Natural killer cell (primary cell): ENCODE results near the gene CCDC28A. TPM values are rescaled to one million over a fixed set of nuclear protein-coding genes. Genes with fewer than 3 reads are reported as not detected.

Experiments used
- ATAC-seq, 3 donors: fragments of 150-1000 bp in 2 of 3; fragments of 200-7000 bp in 1 of 3; cut with Tn5 transposase; 1 replicate in 1 of 3; 2 replicates in 2 of 3; pipeline ENCODE4 v1.10.0; 2021; ENCODE audit warnings: mild to moderate bottlenecking in 2 of 3, moderate library complexity in 2 of 3
- DNase-seq, 2 donors: peaks; one replicate each; pipeline versions ENCODE4 v3.0.0 to v3.0.0-alpha.2; 2013 to 2021; ENCODE audit warnings: mixed read lengths in 1 of 2
- H3K27ac ChIP-seq: one replicate; pipeline ENCODE4 v1.5.1; 2013; ENCODE audit warnings: mild to moderate bottlenecking, low read length
- H3K27me3 ChIP-seq: one replicate; pipeline ENCODE4 v1.6.1; 2013; ENCODE audit warnings: low read length; ENCODE audit not compliant: control insufficient read depth, insufficient read depth
- H3K36me3 ChIP-seq: one replicate; pipeline ENCODE4 v1.6.1; 2013; ENCODE audit warnings: low read length; ENCODE audit not compliant: control insufficient read depth, insufficient read depth
- H3K4me1 ChIP-seq: one replicate; pipeline ENCODE4 v1.6.1; 2013; ENCODE audit warnings: low read length; ENCODE audit not compliant: control insufficient read depth, insufficient read depth
- H3K4me3 ChIP-seq: one replicate; pipeline ENCODE4 v1.5.1; 2013; ENCODE audit warnings: low read length
- H3K9me3 ChIP-seq: one replicate; pipeline ENCODE4 v1.6.1; 2013; ENCODE audit warnings: low read length; ENCODE audit not compliant: control insufficient read depth, insufficient read depth
- H3K27ac Mint-ChIP-seq, 2 donors: one replicate each; pipeline ENCODE4 v1.8.0; 2022; ENCODE audit warnings: mild to moderate bottlenecking in 2 of 2, mixed read lengths in 2 of 2, moderate library complexity in 1 of 2
- H3K27me3 Mint-ChIP-seq, 2 donors: one replicate each; pipeline ENCODE4 v1.8.0; 2022; ENCODE audit warnings: low read depth in 2 of 2, mixed read lengths in 2 of 2
- H3K36me3 Mint-ChIP-seq: one replicate; pipeline ENCODE4 v1.8.0; 2022; ENCODE audit warnings: mixed read lengths
- H3K4me1 Mint-ChIP-seq, 2 donors: one replicate each; pipeline ENCODE4 v1.8.0; 2022; ENCODE audit warnings: mixed read lengths in 2 of 2
- H3K4me3 Mint-ChIP-seq: one replicate; pipeline ENCODE4 v1.8.0; 2022; ENCODE audit warnings: mild to moderate bottlenecking, moderate library complexity, mixed read lengths
- H3K9me3 Mint-ChIP-seq, 2 donors: one replicate each; pipeline ENCODE4 v1.8.0; 2022; ENCODE audit warnings: mixed read lengths in 2 of 2
- WGBS: methylation state at CpG from one replicate; pipeline ENCODE4 v1.1.7; 2013; ENCODE audit warnings: missing lambda C conversion rate; ENCODE audit not compliant: insufficient coverage; 5-methylcytosine and 5-hydroxymethylcytosine counted together
- intact Hi-C: fragments of 100-400 bp; cut with micrococcal nuclease; formaldehyde crosslinking; loops from one replicate; pipeline ENCODE4 v1.14.2; 2022
- total RNA-seq, 4 donors: library from RNA; stranded (reverse); fragments of 120-200 nt in 1 of 4; gene quantifications; one replicate each; pipeline versions ENCODE4 v1.2.3 to v1.2.4, GENCODE V29; 2013 to 2022
- TF ChIP-seq, protein P1 (sequence below): fragments of 200-600 bp; IDR thresholded peaks from one replicate; pipeline ENCODE4 v1.8.0; 2022; ENCODE audit warnings: antibody characterized with exemption

The CCDC28A gene
- total RNA-seq, 3 donors from 2014 or later (not counting 1 experiment from before 2014, with no cell fraction given): 22.2 to 25.4 (median 24.3) TPM

DNA sequence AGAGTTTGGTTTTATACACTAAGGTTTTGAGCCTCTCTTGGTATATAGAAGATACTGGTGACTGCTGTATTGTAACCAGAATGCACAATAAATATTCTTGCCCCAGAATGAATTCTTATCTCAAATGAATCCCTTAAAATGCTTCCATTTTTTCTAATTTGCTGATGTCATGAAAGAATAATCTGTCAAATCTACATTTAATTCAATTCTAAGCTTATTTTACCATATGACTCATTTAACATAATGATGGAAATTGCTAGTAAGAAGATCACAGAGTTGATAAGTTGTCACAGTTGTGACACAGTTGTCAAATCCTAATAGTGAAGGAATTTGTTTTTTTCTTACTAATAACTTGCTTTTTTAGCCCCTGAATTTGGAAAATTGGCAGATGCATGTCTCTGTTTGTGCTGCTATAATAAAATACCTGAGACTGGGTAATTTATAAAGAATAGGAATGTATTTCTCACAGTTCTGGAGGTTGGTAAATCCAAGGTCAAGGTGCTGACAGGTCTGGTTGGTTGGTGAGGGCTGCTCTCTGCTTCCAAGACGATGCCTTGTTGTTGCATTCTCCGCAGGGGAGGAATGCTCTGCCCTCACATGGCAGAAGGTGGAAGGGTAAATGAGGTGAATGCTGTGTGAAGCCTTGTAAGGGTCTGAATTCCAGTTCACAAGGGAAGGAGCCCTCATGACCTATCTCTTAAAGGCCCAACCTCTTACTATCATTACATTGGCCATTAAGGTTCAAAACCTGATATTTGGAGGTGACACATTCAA lies 27.0 kb downstream of the CCDC28A start:
- Histone ChIP-seq H3K36me3 (no peaks in the 10 kb centered on the region), H3K4me3 (no peak overlapping the region), H3K27ac (no peak overlapping the region), H3K4me1 (peaks cover 3% of the 10 kb centered on the region), H3K27me3 (peaks cover 1% of the 10 kb centered on the region), H3K9me3 (no peaks in the 10 kb centered on the region)
- no peaks in the 10 kb centered on the region for H3K4me1 Mint-ChIP-seq
- H3K9me3 Mint-ChIP-seq: no peaks in the 10 kb centered on the region
- no peak for ATAC-seq
- DNase-seq: no peak
- peaks cover 5 to 36% of the 10 kb centered on the region in 2 donors for H3K27me3 Mint-ChIP-seq
- H3K36me3 Mint-ChIP-seq: no peaks in the 10 kb centered on the region
- no peak overlapping the region for H3K4me3 Mint-ChIP-seq
- H3K27ac Mint-ChIP-seq: no peak overlapping the region
- TF ChIP-seq, protein P1, sequence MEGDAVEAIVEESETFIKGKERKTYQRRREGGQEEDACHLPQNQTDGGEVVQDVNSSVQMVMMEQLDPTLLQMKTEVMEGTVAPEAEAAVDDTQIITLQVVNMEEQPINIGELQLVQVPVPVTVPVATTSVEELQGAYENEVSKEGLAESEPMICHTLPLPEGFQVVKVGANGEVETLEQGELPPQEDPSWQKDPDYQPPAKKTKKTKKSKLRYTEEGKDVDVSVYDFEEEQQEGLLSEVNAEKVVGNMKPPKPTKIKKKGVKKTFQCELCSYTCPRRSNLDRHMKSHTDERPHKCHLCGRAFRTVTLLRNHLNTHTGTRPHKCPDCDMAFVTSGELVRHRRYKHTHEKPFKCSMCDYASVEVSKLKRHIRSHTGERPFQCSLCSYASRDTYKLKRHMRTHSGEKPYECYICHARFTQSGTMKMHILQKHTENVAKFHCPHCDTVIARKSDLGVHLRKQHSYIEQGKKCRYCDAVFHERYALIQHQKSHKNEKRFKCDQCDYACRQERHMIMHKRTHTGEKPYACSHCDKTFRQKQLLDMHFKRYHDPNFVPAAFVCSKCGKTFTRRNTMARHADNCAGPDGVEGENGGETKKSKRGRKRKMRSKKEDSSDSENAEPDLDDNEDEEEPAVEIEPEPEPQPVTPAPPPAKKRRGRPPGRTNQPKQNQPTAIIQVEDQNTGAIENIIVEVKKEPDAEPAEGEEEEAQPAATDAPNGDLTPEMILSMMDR: no peak
- intact Hi-C loops: no loop called here
- 94% methylated on average over 2 of the region's 2 CpGs for WGBS

DNA sequence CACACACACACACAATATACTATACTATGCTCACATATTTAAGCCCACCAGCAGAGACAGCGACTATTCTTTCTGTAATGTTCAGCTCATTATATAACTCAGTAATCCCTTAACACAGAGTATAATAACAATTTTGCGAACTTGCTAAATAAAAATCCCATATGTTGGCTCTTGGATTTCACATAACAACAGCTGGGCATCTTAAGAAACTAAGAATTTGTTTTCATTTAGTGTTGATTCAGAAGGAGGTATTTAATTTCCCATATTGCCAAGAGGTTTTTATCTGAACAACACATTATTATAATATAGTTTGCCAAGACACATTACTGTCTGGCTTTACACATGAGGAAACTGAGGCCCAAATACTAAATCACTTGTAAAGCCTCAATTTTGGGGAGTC lies 29.8 kb downstream of the CCDC28A start:
- Histone ChIP-seq H3K4me3 (no peak overlapping the region), H3K27ac (no peak overlapping the region), H3K4me1 (no peaks in the 10 kb centered on the region), H3K9me3 (no peaks in the 10 kb centered on the region), H3K27me3 (no peaks in the 10 kb centered on the region), H3K36me3 (no peaks in the 10 kb centered on the region)
- Mint-ChIP-seq H3K27ac (no peak overlapping the region), H3K9me3 (no peaks in the 10 kb centered on the region), H3K4me1 (no peaks in the 10 kb centered on the region), H3K27me3 (peaks cover 6 to 21% of the 10 kb centered on the region in 2 donors), H3K36me3 (no peaks in the 10 kb centered on the region), H3K4me3 (no peak overlapping the region)
- WGBS: 100% methylated on average over 1 of the region's 2 CpGs
- DNase-seq (no peak), ATAC-seq (no peak)
- intact Hi-C loops: no loop called here
- TF ChIP-seq, protein P1: no peak

DNA sequence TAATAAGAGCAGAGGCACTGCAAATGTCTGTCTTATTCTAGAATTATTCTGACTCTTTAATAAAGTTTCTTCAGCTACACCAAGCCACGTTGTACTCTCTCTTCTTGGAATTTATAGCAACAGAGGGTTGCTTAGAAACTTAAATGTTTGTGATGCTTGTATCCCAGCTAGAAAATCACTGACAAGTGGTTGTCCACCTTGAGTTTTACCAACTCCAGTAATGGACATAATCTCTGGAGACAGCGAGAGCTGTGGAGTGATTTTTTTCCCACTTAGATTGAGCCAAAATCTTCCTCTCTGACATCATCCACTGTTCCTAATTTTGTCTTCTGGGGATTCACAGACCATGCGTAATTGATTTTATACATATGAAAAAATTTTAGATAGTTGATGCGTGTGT lies 30.3 kb downstream of the CCDC28A start:
- Mint-ChIP-seq H3K4me1 (no peaks in the 10 kb centered on the region), H3K27me3 (peaks cover 6 to 21% of the 10 kb centered on the region in 2 donors), H3K27ac (no peak overlapping the region), H3K9me3 (no peaks in the 10 kb centered on the region), H3K4me3 (no peak overlapping the region), H3K36me3 (no peaks in the 10 kb centered on the region)
- no peak for DNase-seq
- ATAC-seq: no peak
- TF ChIP-seq, protein P1: no peak
- no peaks in the 10 kb centered on the region for H3K4me1 ChIP-seq
- intact Hi-C loops: no loop called here
- H3K36me3 ChIP-seq: no peaks in the 10 kb centered on the region
- H3K4me3 ChIP-seq: no peak overlapping the region
- 100% methylated on average over 1 of the region's 4 CpGs for WGBS
- no peaks in the 10 kb centered on the region for H3K9me3 ChIP-seq
- no peaks in the 10 kb centered on the region for H3K27me3 ChIP-seq
- H3K27ac ChIP-seq: no peak overlapping the region
